Keratinocyte (primary cell): ENCODE data around the gene CILP. TPM values are rescaled to one million over a fixed set of nuclear protein-coding genes. Genes with fewer than 3 reads are reported as not detected.

Experiments used
- DNase-seq: peaks from one replicate; pipeline ENCODE4 v3.0.0-alpha.2; 2011; ENCODE audit warnings: low read depth, missing footprints, low spot score
- FAIRE-seq: peaks from 2 replicates; lab custom pipeline; 2011; peaks lifted over from hg19 to GRCh38; lab: Jason Lieb, UNC
- H2AFZ ChIP-seq: 2 replicates; pipeline ENCODE4 v1.6.0; 2012; ENCODE audit warnings: low read length, control low read depth, inconsistent platforms; ENCODE audit not compliant: control insufficient read depth
- H3K27ac ChIP-seq: 2 replicates; pipeline ENCODE4 v1.5.1; 2011; ENCODE audit warnings: low read length; ENCODE audit not compliant: control insufficient read depth, insufficient read depth
- H3K27me3 ChIP-seq: 3 replicates; pipeline ENCODE4 v1.6.0; 2011; ENCODE audit warnings: low read length; ENCODE audit not compliant: control insufficient read depth, insufficient read depth; ENCODE audit errors: extremely low read depth
- H3K36me3 ChIP-seq, 2 experiments: 2 replicates in 1 of 2; 3 replicates in 1 of 2; pipeline ENCODE4 v1.5.1; 2011; ENCODE audit warnings: low read length in 2 of 2, mild to moderate bottlenecking in 1 of 2; ENCODE audit not compliant: control insufficient read depth in 2 of 2, insufficient read depth in 2 of 2; ENCODE audit errors: extremely low read depth in 1 of 2
- H3K4me1 ChIP-seq: 3 replicates; pipeline ENCODE4 v1.5.1; 2011; ENCODE audit warnings: low read length; ENCODE audit not compliant: control insufficient read depth, insufficient read depth; ENCODE audit errors: extremely low read depth
- H3K4me2 ChIP-seq: 3 replicates; pipeline ENCODE4 v1.6.0; 2011; ENCODE audit warnings: low read depth, low read length; ENCODE audit not compliant: control insufficient read depth, insufficient read depth; ENCODE audit errors: extremely low read depth
- H3K4me3 ChIP-seq, 3 experiments: fragments of 200-600 bp in 1 of 3; sonication (generic) in 1 of 3; 2 replicates in 2 of 3; 3 replicates in 1 of 3; pipeline ENCODE4 v1.5.1; 2011 to 2016; ENCODE audit warnings: low read length in 3 of 3, mild to moderate bottlenecking in 3 of 3, control low read depth in 2 of 3, inconsistent platforms in 1 of 3, low read depth in 1 of 3, mixed read lengths in 1 of 3, mixed run types in 1 of 3, moderate library complexity in 1 of 3; ENCODE audit not compliant: control insufficient read depth in 2 of 3, insufficient read depth in 2 of 3; ENCODE audit errors: extremely low read depth in 1 of 3
- H3K79me2 ChIP-seq: 2 replicates; pipeline ENCODE4 v1.6.0; 2012; ENCODE audit warnings: low read length; ENCODE audit not compliant: control insufficient read depth, insufficient read depth
- H3K9ac ChIP-seq: 3 replicates; pipeline ENCODE4 v1.6.0; 2011; ENCODE audit warnings: low read length; ENCODE audit not compliant: control insufficient read depth, insufficient read depth; ENCODE audit errors: extremely low read depth
- H3K9me1 ChIP-seq: 3 replicates; pipeline ENCODE4 v1.6.0; 2011; ENCODE audit warnings: low read length; ENCODE audit not compliant: control insufficient read depth, insufficient read depth; ENCODE audit errors: extremely low read depth
- H3K9me3 ChIP-seq: 2 replicates; pipeline ENCODE4 v1.5.1; 2012; ENCODE audit warnings: low read depth, low read length; ENCODE audit not compliant: control insufficient read depth
- H4K20me1 ChIP-seq: 3 replicates; pipeline ENCODE4 v1.6.0; 2011; ENCODE audit warnings: low read length; ENCODE audit not compliant: control insufficient read depth, insufficient read depth; ENCODE audit errors: extremely low read depth
- CTCF ChIP-seq, 3 experiments: IDR thresholded peaks in 1 of 3; conservative IDR thresholded peaks in 1 of 3; optimal IDR thresholded peaks in 1 of 3; 2 replicates in 2 of 3; 3 replicates in 1 of 3; pipeline versions ENCODE3 to v1.5.1; 2011; ENCODE audit warnings: low read length in 3 of 3, mild to moderate bottlenecking in 3 of 3, moderate library complexity in 2 of 3, control low read depth in 1 of 3, inconsistent platforms in 1 of 3; ENCODE audit not compliant: insufficient read depth in 2 of 3; ENCODE audit errors: extremely low read depth in 1 of 3
- EZH2 ChIP-seq: IDR thresholded peaks from one replicate; pipeline ENCODE4 v1.6.1; 2012; ENCODE audit warnings: inconsistent platforms, mild to moderate bottlenecking, low read length, moderate library complexity
- dilution Hi-C: fragments of 300-500 bp; cut with MboI; formaldehyde crosslinking; loops from one replicate; pipeline ENCODE4 v1.7.0; 2020; ENCODE audit warnings: low sequenced_read_pairs; ENCODE audit not compliant: extremely low pct_ligation_motif_present
- polyA plus RNA-seq, 5 experiments: library from polyadenylated mRNA; depleted of rRNA in 3 of 5; stranded (reverse) in 3 of 5; stranded (forward) in 1 of 5; unstranded in 1 of 5; fragments of >200 nt; gene quantifications; 1 replicate in 1 of 5; 2 replicates in 3 of 5; 3 replicates in 1 of 5; pipeline versions ENCODE4 v1.2.1 to v1.2.3, GENCODE V29; 2011 to 2012; ENCODE audit warnings: missing spikeins in 2 of 5, low read depth in 1 of 5, low replicate concordance in 1 of 5

Gene CILP
- polyA plus RNA-seq, 1 donor (not counting 4 experiments of a cell fraction or from before 2014, with no cell fraction given) = not detected

- H4K20me1 ChIP-seq = no peaks in the 10 kb centered on the region
- H3K9ac ChIP-seq = no peak overlapping the region
- no peak overlapping the region for H2AFZ ChIP-seq
- no peak for TF ChIP-seq EZH2
- no peak for TF ChIP-seq CTCF (optimal IDR thresholded peaks at IDR 0.05 in 1 of 3, IDR thresholded peaks at IDR 0.05 in 1 of 3, conservative IDR thresholded peaks at IDR 0.05 in 1 of 3; ENCODE audit: extremely low read depth in 1 of 3, insufficient read depth in 2 of 3, low read length in 3 of 3)
- H3K9me1 ChIP-seq = no peaks in the 10 kb centered on the region
- FAIRE-seq (no peak), DNase-seq (no peak)
- no peaks in the 10 kb centered on the region for H3K27me3 ChIP-seq
- peaks cover 18% of the 10 kb centered on the region for H3K79me2 ChIP-seq
- no peak overlapping the region for H3K4me2 ChIP-seq
- no peak overlapping the region for H3K27ac ChIP-seq
- no peaks in the 10 kb centered on the region for H3K9me3 ChIP-seq
- dilution Hi-C loops = no loop called here
- no peak overlapping the region for H3K4me3 ChIP-seq
- H3K4me1 ChIP-seq = no peaks in the 10 kb centered on the region
- peaks cover 6 to 17% of the 10 kb centered on the region in 2 experiments for H3K36me3 ChIP-seq
These were observed 39.8 kb downstream of the CILP start for GRCh38 chr15:65171428-65171827.

GRCh38 chr15:65165875-65166274 is 45.4 kb downstream of the CILP start:
- Histone ChIP-seq H3K4me2 (no peak overlapping the region), H3K9me1 (no peaks in the 10 kb centered on the region), H3K79me2 (peaks cover 8% of the 10 kb centered on the region), H3K27ac (no peak overlapping the region), H3K9me3 (no peaks in the 10 kb centered on the region), H3K9ac (no peak overlapping the region), H3K27me3 (no peaks in the 10 kb centered on the region), H3K36me3 (peaks cover 4 to 6% of the 10 kb centered on the region in 2 experiments), H3K4me1 (no peaks in the 10 kb centered on the region), H2AFZ (no peak overlapping the region), H3K4me3 (no peak overlapping the region), H4K20me1 (no peaks in the 10 kb centered on the region)
- no peak for TF ChIP-seq CTCF (optimal IDR thresholded peaks at IDR 0.05 in 1 of 3, IDR thresholded peaks at IDR 0.05 in 1 of 3, conservative IDR thresholded peaks at IDR 0.05 in 1 of 3; ENCODE audit: extremely low read depth in 1 of 3, insufficient read depth in 2 of 3, low read length in 3 of 3)
- no peak for TF ChIP-seq EZH2
- no peak for FAIRE-seq
- DNase-seq = no peak
- dilution Hi-C loops = no loop called here
